NCI-H1092 (cell line): Measurements from ENCODE around the gene CERS6.

Experiments
- DNase-seq: peaks from one replicate; lab custom pipeline; 2025; lab: John Stamatoyannopoulos, UW

CERS6 gene

DNA sequence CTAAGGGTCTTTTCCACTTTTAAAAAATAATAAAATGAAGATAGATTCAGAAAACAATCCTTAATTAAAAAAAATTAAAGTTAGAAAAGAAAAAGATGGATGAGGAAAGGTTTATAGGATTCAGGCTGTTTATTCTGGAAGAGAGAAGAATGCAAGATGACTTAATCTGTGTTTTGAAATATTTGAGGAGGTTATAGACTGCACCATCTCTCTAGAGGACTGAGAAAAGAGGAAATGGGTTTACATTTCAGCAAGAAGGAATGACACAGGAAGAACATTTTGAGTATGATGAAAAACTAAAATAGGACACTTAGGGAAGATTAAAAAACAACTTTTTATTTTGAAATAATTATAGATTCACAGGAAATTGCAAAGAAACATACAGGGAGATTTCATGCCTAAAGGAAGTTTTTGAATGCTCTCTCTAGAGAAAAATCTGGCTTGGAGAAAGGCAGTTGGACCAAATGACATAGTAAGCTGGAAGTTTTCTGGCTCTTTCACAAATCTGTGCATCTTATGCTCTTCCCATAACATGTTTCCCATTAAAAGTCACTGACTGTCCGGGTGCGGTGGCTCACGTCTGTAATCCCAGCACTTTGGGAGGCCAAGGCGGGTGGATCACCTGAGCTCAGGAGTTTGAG, 75.0 kb downstream of the CERS6 start:
- DNase-seq = no peak

DNA sequence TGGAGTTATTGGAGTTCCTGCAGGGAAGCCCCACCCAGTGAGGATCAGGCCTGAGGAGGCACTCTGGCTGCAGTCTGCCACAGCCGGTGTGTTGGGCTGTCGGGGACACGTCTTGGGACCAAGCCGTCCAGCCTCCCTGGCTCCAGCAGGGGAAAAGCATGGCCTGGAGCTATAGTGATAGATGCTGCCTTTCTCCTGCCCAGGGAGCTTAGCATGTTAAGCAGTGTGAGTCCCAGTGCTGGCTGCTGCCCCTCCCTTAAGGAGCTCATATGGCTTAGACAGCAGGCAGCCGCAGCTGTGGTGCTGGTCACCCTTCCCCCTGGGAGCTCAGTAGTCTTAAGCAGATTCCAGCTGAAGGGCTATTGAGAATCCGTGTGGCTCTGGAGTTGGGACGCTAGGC, 78.9 kb downstream of the CERS6 start:
- DNase-seq = no peak

DNA sequence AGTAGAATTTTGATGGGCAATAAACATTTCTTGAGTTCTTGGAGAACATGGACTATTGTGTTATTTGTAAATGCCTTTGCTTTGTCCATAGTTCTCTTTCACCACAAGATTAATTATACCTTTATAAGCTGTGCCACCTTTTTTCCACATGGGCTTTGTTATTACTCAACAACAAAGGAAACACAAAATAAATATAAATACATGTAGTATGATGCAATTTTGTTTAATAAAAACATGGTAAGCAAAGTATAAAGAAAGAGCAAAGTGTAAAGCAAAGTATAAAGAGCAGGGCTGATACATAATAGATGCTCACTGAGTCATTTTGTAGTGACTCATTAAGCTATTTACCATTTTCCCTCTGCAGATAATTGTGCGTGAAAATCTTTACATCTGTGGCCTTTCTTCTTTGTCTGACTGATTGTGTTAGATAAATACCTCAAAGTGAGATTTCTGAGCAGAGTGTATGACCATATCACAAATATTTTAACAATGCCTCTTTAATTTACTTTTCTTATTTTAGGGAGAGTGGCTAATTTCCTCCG, 80.9 kb downstream of the CERS6 start:
- no peak for DNase-seq

DNA sequence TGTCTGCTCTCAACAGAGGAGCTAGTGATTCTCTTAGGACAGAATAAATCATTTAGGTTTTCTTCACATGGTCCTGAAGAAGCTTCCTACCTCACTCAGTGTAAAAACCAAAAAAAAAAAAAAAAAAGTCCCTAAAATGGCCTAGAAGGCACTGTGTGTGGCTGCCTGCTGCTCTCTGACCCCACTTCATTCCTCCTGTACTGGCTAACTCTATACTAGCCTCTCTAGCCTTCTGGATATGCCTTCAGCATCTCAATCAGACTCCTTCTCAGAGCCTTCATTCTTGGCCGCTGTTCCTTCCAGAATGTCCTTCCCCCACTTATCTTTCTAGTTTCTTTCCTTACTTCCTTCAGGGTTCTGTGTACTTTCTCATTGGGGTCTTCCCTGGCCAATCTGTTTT, 82.1 kb downstream of the CERS6 start:
- no peak for DNase-seq

DNA sequence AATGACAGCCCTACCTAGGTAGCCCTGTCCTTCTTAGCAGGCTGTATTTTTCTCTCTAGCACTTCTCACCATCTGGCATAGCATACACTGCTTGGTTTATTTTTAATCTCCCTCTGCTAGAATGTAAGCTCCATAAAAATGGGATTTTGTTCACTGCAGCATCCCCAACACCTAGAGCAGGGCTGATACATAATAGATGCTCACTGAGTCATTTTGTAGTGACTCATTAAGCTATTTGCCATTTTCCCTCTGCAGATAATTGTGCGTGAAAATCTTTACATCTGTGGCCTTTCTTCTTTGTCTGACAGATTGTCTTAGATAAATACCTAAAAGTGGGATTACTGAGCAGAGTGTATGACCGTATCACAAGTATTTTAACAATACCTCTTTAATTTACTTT, 82.5 kb downstream of the CERS6 start:
- DNase-seq = no peak

DNA sequence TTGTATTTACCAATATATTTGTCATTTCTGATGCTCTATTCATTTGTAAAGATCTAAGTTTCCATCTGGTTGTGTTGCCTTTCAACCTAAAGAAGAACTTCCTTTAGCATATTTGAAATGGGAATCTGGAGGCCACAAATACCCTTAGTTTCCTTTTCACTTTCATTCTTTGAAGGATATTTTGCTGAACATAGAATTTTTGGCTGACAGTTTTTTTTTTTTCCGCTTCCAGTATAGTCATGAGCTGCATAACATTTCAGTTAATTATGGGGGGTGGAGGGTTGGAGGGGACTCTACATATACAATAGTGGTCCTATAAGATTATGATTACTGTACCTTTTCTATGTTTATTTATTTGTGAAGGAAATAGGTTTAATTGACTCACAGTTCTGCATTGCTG, 83.9 kb downstream of the CERS6 start:
- no peak for DNase-seq

DNA sequence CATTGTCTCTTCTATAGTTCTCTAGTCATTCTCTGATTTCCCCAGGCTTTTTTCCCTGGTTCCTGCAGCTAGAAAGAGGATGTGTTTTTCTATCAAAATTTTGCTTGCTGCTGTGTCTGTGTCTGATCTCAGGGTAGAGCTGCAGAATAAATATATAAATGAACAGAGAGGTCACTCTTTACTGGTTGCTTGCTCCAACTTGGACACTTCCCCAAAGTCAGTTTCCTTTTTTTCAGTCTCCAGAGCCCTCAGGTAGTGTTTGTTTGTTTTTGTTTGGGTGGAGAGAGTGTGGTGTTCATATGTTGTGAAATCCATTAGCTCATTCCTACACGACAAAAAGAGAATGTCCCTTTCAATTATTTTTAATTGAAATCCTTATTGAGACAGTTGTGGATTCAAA, 85.8 kb downstream of the CERS6 start:
- DNase-seq = no peak

DNA sequence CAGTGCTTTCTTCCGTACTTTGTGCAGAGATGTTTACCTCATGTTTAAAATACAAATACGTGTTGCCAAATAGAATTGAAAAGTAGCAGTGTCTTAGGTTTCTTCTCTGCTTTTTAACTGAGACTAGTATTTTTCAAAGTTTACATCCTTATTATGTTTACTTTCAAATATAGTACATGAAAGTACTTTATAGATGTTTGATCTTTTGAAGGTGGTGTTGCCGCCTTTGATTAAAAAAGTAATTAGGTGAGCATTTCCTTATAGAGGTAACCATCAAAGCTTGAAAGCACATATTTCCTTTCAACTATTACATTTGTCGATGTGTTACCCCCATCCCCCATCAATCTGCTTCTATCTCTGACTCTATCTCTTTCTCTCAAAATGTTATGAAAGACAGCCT, 87.0 kb downstream of the CERS6 start:
- DNase-seq = no peak

DNA sequence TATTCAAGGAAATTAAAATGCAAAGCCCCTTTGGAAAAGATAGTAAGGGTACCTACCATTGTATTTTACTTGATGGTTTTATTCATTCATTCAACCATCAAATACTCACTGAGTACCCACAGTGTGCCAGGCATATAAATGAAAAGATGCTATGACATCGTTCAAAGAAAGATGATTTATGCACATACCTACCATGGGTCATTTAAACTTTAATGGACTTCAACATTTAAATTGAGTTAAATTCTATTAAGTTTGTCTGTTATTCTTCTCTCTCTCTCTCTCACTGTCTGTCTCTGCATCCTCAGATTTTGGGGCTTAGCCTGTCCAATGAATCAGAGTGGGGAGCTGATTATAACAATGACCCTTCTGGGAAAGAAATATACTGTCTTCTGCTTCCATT, 87.9 kb downstream of the CERS6 start:
- no peak for DNase-seq

DNA sequence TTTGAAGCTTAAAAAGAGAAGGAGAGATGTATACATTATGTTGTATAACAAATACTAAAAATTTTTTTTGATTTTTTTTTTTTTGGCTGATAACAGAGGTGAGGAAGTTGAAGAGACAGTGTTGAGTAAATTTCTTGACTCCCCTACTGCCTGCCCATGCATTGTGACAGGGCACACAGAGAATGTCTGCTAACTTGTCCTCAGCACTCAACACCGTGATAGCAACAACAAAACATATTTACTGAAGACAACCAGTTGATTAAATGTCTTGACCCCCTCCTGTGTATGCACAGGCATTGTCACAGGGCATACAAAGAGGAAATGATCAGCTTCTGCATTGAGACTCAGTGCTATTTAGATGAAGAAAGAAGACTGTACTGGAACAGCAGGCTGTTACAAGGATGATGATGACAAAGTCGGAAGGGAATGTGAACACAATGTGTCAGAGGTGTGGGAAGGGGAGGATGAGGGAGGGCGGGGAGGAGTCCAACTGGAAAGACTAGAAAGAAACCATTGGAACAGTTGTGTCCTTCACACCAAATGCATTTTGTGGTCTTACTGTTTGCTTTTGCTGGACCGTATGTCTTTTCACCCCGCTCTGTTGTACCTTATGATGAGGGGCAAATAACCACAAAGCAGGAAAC, 89.5 kb downstream of the CERS6 start:
- DNase-seq = no peak

DNA sequence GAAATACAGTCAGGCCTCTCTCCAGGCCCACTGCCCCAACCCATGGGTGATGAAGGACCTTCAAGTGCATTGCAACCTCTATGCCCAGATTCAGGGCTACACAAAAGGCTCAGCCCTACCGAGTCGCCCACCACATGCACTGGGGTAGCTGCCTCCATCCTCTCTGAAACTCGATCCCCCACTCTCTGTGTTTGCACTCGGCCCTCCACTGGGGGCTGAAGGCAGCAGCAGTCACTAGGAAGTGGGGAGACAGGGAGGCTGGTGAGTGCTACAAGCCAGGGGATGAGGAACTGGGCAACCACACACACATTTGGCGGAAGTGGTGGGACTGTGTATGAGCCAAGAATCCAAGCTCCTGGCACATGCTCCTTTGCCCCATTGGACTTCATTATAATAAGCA, 94.6 kb downstream of the CERS6 start:
- DNase-seq = no peak

DNA sequence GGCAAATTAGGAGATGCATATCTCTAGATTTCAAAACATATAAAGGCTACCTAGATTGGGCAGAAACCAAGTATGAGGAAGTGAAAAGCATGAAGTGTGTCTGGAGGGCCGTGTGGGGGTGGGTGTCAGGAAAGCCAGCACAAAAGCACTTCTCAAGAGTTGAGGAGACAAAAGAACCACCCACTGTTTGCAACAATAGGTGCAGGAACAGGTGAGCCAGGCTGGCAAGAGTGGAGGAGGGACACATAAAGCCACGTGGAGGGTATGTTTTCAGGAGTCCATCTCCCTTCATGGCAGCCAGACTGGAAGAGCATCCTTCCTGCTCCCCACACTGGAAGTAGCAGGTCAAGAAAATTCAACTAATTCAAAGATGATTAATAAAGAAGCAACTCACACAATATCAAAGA, 96.4 kb downstream of the CERS6 start:
- DNase-seq = peak; percentile 3

DNA sequence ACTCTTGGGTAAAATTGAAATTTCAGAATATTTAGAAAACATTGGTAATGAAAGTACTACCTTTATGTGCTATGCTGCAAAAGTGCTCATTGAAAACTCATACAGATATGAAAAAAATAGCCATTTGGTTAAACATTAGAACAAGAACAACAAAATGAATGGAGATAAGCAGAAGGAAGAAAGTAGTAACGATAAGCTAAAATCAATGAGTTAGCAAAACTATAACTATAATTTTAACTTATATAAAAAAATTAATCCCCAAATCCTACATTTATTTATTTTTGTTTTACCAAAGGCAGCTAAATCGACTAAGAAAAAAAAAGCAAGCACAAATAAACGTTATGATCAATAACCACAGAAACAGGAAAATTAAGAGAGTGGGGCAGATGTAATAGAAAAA, 99.2 kb downstream of the CERS6 start:
- no peak for DNase-seq

DNA sequence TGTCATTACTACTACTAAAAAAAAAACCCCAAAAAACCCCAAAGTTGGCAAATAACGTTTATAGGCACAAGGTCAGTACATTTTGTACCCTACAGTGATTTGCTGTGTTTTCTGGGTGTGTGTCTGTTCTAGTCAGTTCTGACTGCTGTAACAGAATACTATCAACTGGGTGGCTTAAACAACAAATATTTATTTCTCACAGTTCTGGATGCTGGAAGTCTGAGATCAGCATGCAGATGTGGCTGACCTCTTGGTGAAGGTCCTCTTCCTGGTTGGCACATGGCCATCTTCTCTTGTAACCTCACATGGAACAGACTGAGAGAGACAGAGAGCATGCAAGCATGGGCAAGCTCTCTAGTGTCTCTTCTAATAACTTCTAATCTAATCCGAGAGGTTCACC, 103.1 kb downstream of the CERS6 start:
- DNase-seq = no peak

DNA sequence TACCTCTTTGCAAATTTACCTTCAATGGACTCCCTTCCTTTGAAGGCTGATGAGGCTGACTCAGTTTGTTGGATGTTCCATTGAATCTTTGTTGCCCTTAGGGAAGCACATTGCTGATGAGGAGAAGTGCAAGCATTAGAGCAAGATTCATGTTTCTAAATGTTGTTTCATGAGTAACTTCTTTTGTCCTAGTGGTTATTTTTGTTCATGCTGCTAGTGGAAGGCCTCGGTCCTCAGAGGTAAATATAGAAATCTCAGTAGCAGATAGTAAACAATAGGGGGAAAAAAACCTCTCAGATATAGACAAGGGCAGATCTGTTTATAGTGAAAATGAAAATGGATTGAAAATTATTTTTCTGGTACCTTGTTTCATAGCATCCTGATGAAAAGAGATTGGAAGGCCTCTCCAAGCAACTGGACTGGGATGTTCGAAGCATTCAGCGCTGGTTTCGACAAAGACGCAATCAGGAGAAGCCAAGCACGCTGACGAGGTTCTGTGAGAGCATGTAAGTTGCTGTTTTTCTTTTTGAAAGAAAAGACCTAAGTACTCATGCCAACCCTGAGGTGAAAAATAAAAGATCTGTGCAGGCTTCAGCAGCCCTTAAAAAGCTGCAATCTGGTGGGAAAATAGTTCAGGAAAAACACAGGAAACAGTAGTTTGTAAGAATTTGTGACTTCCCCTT, 104.9 kb downstream of the CERS6 start:
- DNase-seq = no peak

DNA sequence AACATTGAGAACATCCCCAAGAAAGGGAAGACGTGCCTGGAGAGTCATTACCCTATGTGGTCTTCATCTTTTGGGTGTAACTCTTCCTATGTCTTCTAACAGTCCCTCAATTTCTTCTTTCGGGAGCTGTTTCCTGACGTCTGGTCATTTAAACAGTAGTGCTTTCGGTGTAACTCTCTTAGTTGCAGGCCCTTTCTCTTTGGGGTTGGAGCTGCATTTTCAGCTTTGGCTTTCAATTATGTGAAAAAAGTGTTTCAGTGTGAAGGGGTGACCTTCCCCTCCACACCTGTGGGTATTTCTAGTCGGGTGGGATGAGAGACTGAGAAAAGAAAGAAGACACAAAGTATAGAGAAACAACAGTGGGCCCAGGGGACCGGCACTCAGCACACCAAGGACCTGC, 105.9 kb downstream of the CERS6 start:
- no peak for DNase-seq

DNA sequence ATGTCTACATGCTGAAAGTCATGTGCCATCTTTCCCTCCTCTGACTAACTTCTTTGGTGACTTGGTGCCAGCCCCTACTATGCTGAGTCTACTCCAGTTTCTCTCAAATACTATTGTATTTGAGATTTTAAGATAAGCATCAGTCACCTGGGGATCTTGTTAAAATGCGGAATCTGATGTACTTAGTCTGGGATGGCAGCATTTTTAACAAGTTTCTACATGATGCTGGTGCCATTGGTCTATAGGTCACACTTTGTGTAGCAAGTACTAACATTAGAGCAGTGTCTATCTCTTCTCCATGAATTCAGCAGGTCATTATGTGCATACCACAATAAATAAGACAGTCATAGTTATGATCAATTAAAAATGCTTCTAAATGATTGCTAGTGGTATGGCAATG, 106.9 kb downstream of the CERS6 start:
- DNase-seq = no peak

DNA sequence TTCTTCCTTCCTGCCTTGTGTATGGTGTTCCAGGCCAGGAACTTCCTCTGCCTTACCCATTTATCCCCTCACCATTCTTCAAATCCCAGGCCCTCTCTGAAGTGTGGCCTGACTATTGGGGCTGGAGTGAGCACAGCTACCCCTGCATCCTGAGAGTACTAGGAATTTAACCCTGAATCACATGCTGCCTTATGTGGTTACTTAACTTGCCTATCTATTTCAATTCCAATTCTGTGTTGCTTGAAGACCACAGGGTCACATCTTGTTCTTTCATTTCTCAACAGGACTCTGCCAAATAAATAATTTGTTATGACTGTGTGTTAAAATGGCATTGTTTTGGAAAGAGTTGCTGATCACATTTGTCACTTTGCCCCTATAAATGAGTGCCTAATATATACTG, 108.6 kb downstream of the CERS6 start:
- DNase-seq = no peak

DNA sequence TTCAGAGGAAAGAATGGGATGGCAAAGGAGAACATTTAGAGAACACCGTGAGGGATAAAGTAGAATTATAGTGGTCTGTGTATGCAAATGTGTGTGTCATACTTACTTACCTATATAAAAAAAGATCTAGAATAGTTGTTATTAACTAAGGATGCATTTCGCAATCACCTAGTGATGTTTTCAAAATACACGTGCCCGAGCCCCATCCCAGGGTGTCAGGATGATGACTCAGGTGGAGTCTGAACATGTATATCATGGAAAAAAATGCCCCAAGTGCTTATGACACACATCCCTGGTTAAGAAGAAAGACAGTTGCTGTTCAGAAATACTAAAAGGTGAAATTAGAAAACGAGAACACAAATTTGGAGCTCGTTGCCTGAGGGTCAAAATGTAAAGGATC, 109.0 kb downstream of the CERS6 start:
- no peak for DNase-seq

DNA sequence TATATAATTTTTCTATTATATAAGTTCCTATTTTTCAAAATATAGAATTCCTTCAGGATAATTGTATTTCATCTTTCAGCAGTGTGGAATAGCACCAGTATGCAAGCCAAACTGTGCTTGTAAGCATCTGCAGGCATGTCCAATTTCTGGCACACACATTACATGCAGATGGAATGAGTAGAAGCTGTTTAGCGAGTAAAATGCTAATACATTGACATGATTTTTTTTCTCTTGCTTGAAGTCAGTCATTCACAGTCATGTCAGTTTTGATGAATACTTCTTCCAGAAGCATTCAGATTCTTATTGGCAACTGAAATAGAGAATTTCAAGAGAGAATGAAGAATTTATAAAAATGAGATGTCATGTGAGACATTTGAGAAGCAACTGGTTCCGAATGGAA, 109.4 kb downstream of the CERS6 start:
- DNase-seq = no peak

DNA sequence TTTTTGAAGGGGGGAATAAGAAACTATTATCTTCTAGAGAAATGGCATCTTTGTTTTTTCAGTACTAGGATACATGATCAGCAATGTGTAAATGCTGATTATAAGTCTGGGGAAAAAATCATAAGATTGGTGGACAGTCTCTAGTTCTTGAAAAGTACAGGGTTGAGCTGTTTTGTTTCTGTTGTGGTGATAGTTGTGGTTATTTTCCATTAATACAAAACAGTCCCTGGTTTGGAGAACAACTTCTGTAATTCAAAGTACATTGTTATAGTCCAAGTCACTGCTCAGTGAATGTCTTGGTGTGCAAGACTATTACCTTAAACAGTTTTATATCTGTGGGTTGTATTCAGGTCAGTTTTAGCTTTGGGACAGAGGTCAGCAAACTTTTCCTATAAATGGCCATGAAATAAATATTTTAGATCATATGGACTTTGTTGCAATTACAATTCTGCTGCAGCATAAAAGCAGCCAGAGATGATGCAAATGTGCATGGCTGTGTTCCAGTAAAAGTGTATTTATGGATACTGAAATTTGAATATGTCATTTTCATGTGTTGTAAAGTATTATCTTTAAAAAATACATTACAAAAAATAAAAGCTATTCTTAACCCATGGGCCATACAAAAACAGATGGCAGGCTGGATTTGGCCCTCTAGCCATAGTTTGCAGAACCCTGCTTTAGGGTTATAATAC, 111.0 kb downstream of the CERS6 start:
- no peak for DNase-seq

DNA sequence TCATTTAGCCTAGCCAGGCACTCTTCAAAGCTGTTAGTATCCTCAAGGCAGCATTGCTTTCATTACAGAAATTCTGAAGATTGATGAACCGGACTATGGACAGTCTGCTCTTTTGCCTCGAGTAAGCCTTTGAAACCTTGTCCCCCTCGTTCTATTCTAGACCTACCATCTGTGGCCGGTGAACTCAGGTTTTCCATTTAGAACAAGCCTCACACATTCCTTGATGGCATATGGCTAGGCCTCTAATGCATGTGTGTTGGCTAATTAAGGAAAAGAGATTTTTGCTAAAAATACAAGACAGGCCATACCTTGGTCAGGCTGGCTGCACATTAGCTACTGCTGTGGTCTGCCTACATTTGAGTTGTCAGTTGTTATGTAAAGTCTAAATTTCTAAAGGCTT, 111.8 kb downstream of the CERS6 start:
- no peak for DNase-seq
